ENCODE data around the gene DNAJC15.

DNAJC15 gene

GRCh38 chr13:43124490-43124889 is 101.1 kb downstream of the DNAJC15 start:
- peak in 7 of 58 donors; percentile 4 to 55 (median 16) for DNase-seq

GRCh38 chr13:43126420-43126819 is 103.0 kb downstream of the DNAJC15 start:
- no peak for DNase-seq

GRCh38 chr13:43127103-43127798 is 103.9 kb downstream of the DNAJC15 start:
- DNase-seq, result peak in 1 of 58 donors; percentile 14

GRCh38 chr13:43127827-43128226 is 104.4 kb downstream of the DNAJC15 start:
- peak in 5 of 58 donors; percentile 28 to 39 (median 30) for DNase-seq

- no peak for DNase-seq
Measured at GRCh38 chr13:43128504-43128961, 105.1 kb downstream of the DNAJC15 start.

GRCh38 chr13:43129066-43129465 is 105.7 kb downstream of the DNAJC15 start:
- DNase-seq, result no peak

- no peak for DNase-seq
Measured at GRCh38 chr13:43129511-43130110, 106.2 kb downstream of the DNAJC15 start.

GRCh38 chr13:43132257-43132656 is 108.9 kb downstream of the DNAJC15 start:
- DNase-seq, result peak in 2 of 58 donors; percentile 4 to 17

GRCh38 chr13:43132911-43133310 is 109.5 kb downstream of the DNAJC15 start:
- DNase-seq, result no peak

- DNase-seq, result no peak
Measured at GRCh38 chr13:43133792-43134191, 110.4 kb downstream of the DNAJC15 start.

- DNase-seq, result no peak
Measured at GRCh38 chr13:43134868-43135267, 111.5 kb downstream of the DNAJC15 start.

GRCh38 chr13:43135516-43135915 is 112.1 kb downstream of the DNAJC15 start:
- DNase-seq, result no peak

- DNase-seq, result no peak
Measured at GRCh38 chr13:43136920-43137575, 113.7 kb downstream of the DNAJC15 start.

- no peak for DNase-seq
Measured at GRCh38 chr13:43139211-43139610, 115.8 kb downstream of the DNAJC15 start.

GRCh38 chr13:43139921-43140320 is 116.5 kb downstream of the DNAJC15 start:
- no peak for DNase-seq

- no peak for DNase-seq
Measured at GRCh38 chr13:43140985-43141384, 117.6 kb downstream of the DNAJC15 start.

- no peak for DNase-seq
Measured at GRCh38 chr13:43141685-43142084, 118.3 kb downstream of the DNAJC15 start.

- DNase-seq, result no peak
Measured at GRCh38 chr13:43143591-43143990, 120.2 kb downstream of the DNAJC15 start.

GRCh38 chr13:43145534-43146196 is 122.3 kb downstream of the DNAJC15 start:
- no peak for DNase-seq

- DNase-seq, result no peak
Measured at GRCh38 chr13:43146400-43146799, 123.0 kb downstream of the DNAJC15 start.

GRCh38 chr13:43150369-43151207 is 127.2 kb downstream of the DNAJC15 start:
- DNase-seq, result peak in 2 of 58 donors; percentile 12 to 38

Measured in anterior cingulate cortex (tissue), 58 donors.